Astrocyte (in vitro differentiated cells and primary cell): ENCODE data around the gene ATXN7L3. TPM values are rescaled to one million over a fixed set of nuclear protein-coding genes. Genes with fewer than 3 reads are reported as not detected.
A peak's percentile ranks its signal among the peaks of the same experiment; 100 is the strongest.

Experiments
- DNase-seq: peaks from one replicate; pipeline ENCODE4 v3.0.0-alpha.2; 2010; ENCODE audit warnings: low read depth
- FAIRE-seq: peaks from 2 replicates; lab custom pipeline; 2011; peaks lifted over from hg19 to GRCh38; lab: Jason Lieb, UNC
- H2AFZ ChIP-seq: 2 replicates; pipeline ENCODE4 v1.6.0; 2012; ENCODE audit warnings: low read depth, low read length, inconsistent platforms
- H3K27ac ChIP-seq: 2 replicates; pipeline ENCODE4 v1.5.1; 2011; ENCODE audit warnings: low read depth, low read length, inconsistent platforms
- H3K27me3 ChIP-seq: 2 replicates; pipeline ENCODE4 v1.6.0; 2011; ENCODE audit warnings: low read length, inconsistent platforms; ENCODE audit not compliant: insufficient read depth
- H3K36me3 ChIP-seq: 2 replicates; pipeline ENCODE4 v1.5.1; 2011; ENCODE audit warnings: low read length, inconsistent platforms; ENCODE audit not compliant: insufficient read depth
- H3K4me1 ChIP-seq: 2 replicates; pipeline ENCODE4 v1.5.1; 2011; ENCODE audit warnings: low read length, inconsistent platforms; ENCODE audit not compliant: insufficient read depth
- H3K4me2 ChIP-seq: 2 replicates; pipeline ENCODE4 v1.6.0; 2012; ENCODE audit warnings: low read length, inconsistent platforms
- H3K4me3 ChIP-seq: 2 replicates; pipeline ENCODE4 v1.5.1; 2011; ENCODE audit warnings: low read depth, mild to moderate bottlenecking, low read length, inconsistent platforms; ENCODE audit not compliant: insufficient read depth
- H3K79me2 ChIP-seq: 2 replicates; pipeline ENCODE4 v1.6.0; 2012; ENCODE audit warnings: mild to moderate bottlenecking, low read length, inconsistent platforms; ENCODE audit not compliant: insufficient read depth
- H3K9ac ChIP-seq: 2 replicates; pipeline ENCODE4 v1.6.0; 2012; ENCODE audit warnings: mild to moderate bottlenecking, low read length, inconsistent platforms
- H3K9me3 ChIP-seq: 2 replicates; pipeline ENCODE4 v1.5.1; 2012; ENCODE audit warnings: low read depth, mild to moderate bottlenecking, low read length, inconsistent platforms; ENCODE audit not compliant: insufficient read depth
- H4K20me1 ChIP-seq: 2 replicates; pipeline ENCODE4 v1.6.0; 2012; ENCODE audit warnings: low read length, inconsistent platforms; ENCODE audit not compliant: insufficient read depth
- H3K27ac Mint-ChIP-seq: one replicate; pipeline ENCODE4 v1.8.0; 2021; ENCODE audit warnings: mild to moderate bottlenecking, mixed read lengths; ENCODE audit not compliant: unreplicated experiment
- H3K27me3 Mint-ChIP-seq: one replicate; pipeline ENCODE4 v1.8.0; 2021; ENCODE audit warnings: low read depth, mixed read lengths; ENCODE audit not compliant: unreplicated experiment
- H3K36me3 Mint-ChIP-seq: one replicate; pipeline ENCODE4 v1.8.0; 2021; ENCODE audit warnings: low read depth, mixed read lengths; ENCODE audit not compliant: unreplicated experiment
- H3K4me1 Mint-ChIP-seq: one replicate; pipeline ENCODE4 v1.8.0; 2021; ENCODE audit warnings: low read depth, mixed read lengths; ENCODE audit not compliant: unreplicated experiment
- H3K4me3 Mint-ChIP-seq: one replicate; pipeline ENCODE4 v1.8.0; 2021; ENCODE audit warnings: mild to moderate bottlenecking, moderate library complexity, mixed read lengths; ENCODE audit not compliant: unreplicated experiment
- H3K9me3 Mint-ChIP-seq: one replicate; pipeline ENCODE4 v1.8.0; 2021; ENCODE audit warnings: mild to moderate bottlenecking, mixed read lengths; ENCODE audit not compliant: unreplicated experiment
- CTCF ChIP-seq: IDR thresholded peaks from 2 replicates; pipeline ENCODE4 v1.5.1; 2011; ENCODE audit warnings: low read depth, mild to moderate bottlenecking, inconsistent platforms, low read length, moderate library complexity; ENCODE audit not compliant: insufficient read depth
- EZH2 ChIP-seq: IDR thresholded peaks from 2 replicates; pipeline ENCODE4 v1.6.1; 2012; ENCODE audit warnings: mild to moderate bottlenecking, low read length, inconsistent platforms; ENCODE audit not compliant: insufficient read depth
- total RNA-seq: library from RNA; stranded (reverse); gene quantifications from 2 replicates; pipeline ENCODE4 v1.2.1, GENCODE V29; 2021

Gene ATXN7L3
- total RNA-seq, 1 donor from 2014 or later, result 87.0 TPM

DNA sequence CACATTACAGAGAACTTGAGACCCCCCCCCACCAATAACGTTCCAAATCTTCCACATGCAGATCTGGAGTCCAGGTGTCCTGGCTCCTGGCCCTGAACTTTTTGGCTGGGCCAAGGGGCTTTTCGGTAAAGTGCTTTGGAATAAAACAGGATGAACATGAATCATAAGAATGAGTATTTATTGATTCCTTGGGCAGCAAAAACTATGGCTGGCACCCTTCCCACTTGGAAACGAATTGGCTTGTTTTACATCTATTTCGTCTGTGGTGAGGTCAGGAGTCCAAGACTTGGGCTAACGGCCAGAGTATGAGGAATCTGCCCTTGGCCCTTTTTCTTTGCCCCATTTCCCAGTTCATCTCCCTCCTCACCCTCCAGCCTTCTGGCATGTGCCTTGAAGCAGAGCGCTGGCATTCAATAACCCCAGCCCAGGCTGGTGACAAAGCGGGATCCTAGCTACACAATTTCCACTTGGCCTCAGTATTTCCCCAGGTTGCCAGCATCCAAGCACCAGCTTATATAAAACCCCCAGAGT is 23.9 kb upstream of the ATXN7L3 start:
- Mint-ChIP-seq H3K4me3 (no peak overlapping the region), H3K27me3 (peaks cover 8% of the 10 kb centered on the region), H3K4me1 (peaks cover 5% of the 10 kb centered on the region), H3K27ac (no peak overlapping the region), H3K36me3 (no peaks in the 10 kb centered on the region), H3K9me3 (no peaks in the 10 kb centered on the region)
- H3K4me3 ChIP-seq, result no peak overlapping the region
- H3K79me2 ChIP-seq, result peaks cover 26% of the 10 kb centered on the region
- peaks cover 19% of the 10 kb centered on the region for H3K4me1 ChIP-seq
- H3K36me3 ChIP-seq, result no peaks in the 10 kb centered on the region
- FAIRE-seq, result no peak
- no peaks in the 10 kb centered on the region for H3K27me3 ChIP-seq
- H3K27ac ChIP-seq, result no peak overlapping the region
- TF ChIP-seq CTCF, result no peak
- no peak for TF ChIP-seq EZH2
- no peaks in the 10 kb centered on the region for H3K9me3 ChIP-seq
- no peak overlapping the region for H3K4me2 ChIP-seq
- H2AFZ ChIP-seq, result no peak overlapping the region
- H4K20me1 ChIP-seq, result peaks cover 12% of the 10 kb centered on the region
- peak; percentile 62 for DNase-seq
- H3K9ac ChIP-seq, result no peak overlapping the region

GRCh38 chr17:44222112-44222869 is 22.6 kb upstream of the ATXN7L3 start:
- Histone ChIP-seq H3K36me3 (peaks cover under 1% of the 10 kb centered on the region), H3K9me3 (no peaks in the 10 kb centered on the region), H2AFZ (peak overlapping the region; percentile 77), H3K4me1 (peaks cover 28% of the 10 kb centered on the region), H3K27me3 (no peaks in the 10 kb centered on the region), H3K79me2 (peaks cover 36% of the 10 kb centered on the region), H3K4me3 (peak overlapping the region; percentile 76), H3K9ac (peak overlapping the region; percentile 83), H3K27ac (peak overlapping the region; percentile 73), H3K4me2 (peak overlapping the region; percentile 98), H4K20me1 (peaks cover 22% of the 10 kb centered on the region)
- H3K27me3 Mint-ChIP-seq, result no peaks in the 10 kb centered on the region
- no peak for FAIRE-seq
- peak overlapping the region; percentile 86 for H3K27ac Mint-ChIP-seq
- H3K36me3 Mint-ChIP-seq, result no peaks in the 10 kb centered on the region
- DNase-seq, result peak; percentile 63
- TF ChIP-seq EZH2 (no peak), CTCF (no peak)
- no peaks in the 10 kb centered on the region for H3K9me3 Mint-ChIP-seq
- peaks cover 9% of the 10 kb centered on the region for H3K4me1 Mint-ChIP-seq
- peak overlapping the region; percentile 92 for H3K4me3 Mint-ChIP-seq

DNA sequence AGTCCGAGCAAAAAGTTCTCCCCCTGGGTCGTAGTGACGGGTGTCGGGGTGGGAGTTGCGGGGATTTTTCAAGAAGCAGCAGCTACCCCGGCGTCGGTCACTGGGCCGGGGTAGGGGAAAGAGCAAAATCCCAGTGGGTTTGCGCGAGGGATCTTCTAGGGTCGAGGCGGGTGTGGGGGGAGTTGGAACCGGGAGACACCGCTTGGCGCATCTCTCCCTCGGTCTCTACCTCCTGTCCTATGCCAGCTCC is 22.1 kb upstream of the ATXN7L3 start:
- Histone ChIP-seq H3K9me3 (no peaks in the 10 kb centered on the region), H3K4me1 (peaks cover 30% of the 10 kb centered on the region), H3K36me3 (peaks cover 6% of the 10 kb centered on the region), H3K27ac (peak overlapping the region; percentile 73), H3K4me3 (peak overlapping the region; percentile 76), H3K9ac (peak overlapping the region; percentile 83), H3K79me2 (peaks cover 41% of the 10 kb centered on the region), H4K20me1 (peaks cover 27% of the 10 kb centered on the region), H3K4me2 (peak overlapping the region; percentile 98), H2AFZ (peak overlapping the region; percentile 77), H3K27me3 (no peaks in the 10 kb centered on the region)
- FAIRE-seq (no peak), DNase-seq (no peak)
- Mint-ChIP-seq H3K4me1 (peaks cover 10% of the 10 kb centered on the region), H3K27ac (peak overlapping the region; percentile 70), H3K4me3 (peak overlapping the region; percentile 92), H3K27me3 (no peaks in the 10 kb centered on the region), H3K9me3 (no peaks in the 10 kb centered on the region), H3K36me3 (peaks cover 2% of the 10 kb centered on the region)
- TF ChIP-seq CTCF, result no peak
- no peak for TF ChIP-seq EZH2
